Pancreas (tissue), 10 donors: ENCODE results near the gene GRB10. TPM values are rescaled to one million over a fixed set of nuclear protein-coding genes. Genes with fewer than 3 reads are reported as not detected.

ENCODE experiments used
- ATAC-seq, 4 donors: fragments of 200-7000 bp; cut with Tn5 transposase; one replicate each; pipeline versions ENCODE4 v1.8.0 to v1.9.1; 2020; ENCODE audit warnings: mild to moderate bottlenecking in 4 of 4, moderate library complexity in 4 of 4
- DNase-seq, 6 donors: peaks; one replicate each; pipeline ENCODE4 v3.0.0-alpha.2; 2020
- FAIRE-seq: peaks from 2 replicates; lab custom pipeline; 2012; peaks lifted over from hg19 to GRCh38; lab: Jason Lieb, UNC
- H3K27ac ChIP-seq, 4 donors: fragments of 200-600 bp; sonication (generic); 1 replicate in 3 of 4; 2 replicates in 1 of 4; pipeline versions ENCODE4 v1.5.0 to v1.8.0; 2020
- H3K27me3 ChIP-seq, 4 donors: fragments of 200-600 bp; one replicate each; pipeline ENCODE4 v1.8.0; 2021
- H3K36me3 ChIP-seq, 3 donors: fragments of 200-600 bp; sonication (generic) in 1 of 3; one replicate each; pipeline versions ENCODE4 v1.5.0 to v1.8.0; 2020 to 2021
- H3K4me1 ChIP-seq, 3 donors: fragments of 200-600 bp; one replicate each; pipeline ENCODE4 v1.8.0; 2021
- H3K4me3 ChIP-seq, 4 donors: fragments of 200-600 bp; sonication (generic) in 2 of 4; one replicate each; pipeline versions ENCODE4 v1.5.0 to v1.8.0; 2020 to 2021
- H3K9me3 ChIP-seq, 4 donors: fragments of 200-600 bp; one replicate each; pipeline ENCODE4 v1.8.0; 2021
- WGBS, 2 donors: extraction: QIAGEN DNeasy Blood & Tissue Kit; methylation state at CpG; one replicate each; pipeline ENCODE4 v1.1.7; 2013; 5-methylcytosine and 5-hydroxymethylcytosine counted together
- intact Hi-C, 3 donors: fragments of 100-400 bp; cut with DNase I; formaldehyde crosslinking; loops; one replicate each; pipeline versions ENCODE4 v1.11.1 to v1.14.2; 2022
- polyA plus RNA-seq, 2 donors: library from polyadenylated mRNA; stranded (reverse); fragments of 200-250 nt; gene quantifications; one replicate each; pipeline ENCODE4 v1.2.3, GENCODE V29; 2013
- total RNA-seq, 6 donors: library from RNA; stranded (reverse); fragmentation: NEBNext Ultra II Directional in 4 of 6; extraction: Animal tissue kit (Norgen Biotek cat#: 25700) in 4 of 6; gene quantifications; one replicate each; pipeline versions ENCODE4 v1.2.1 to v1.2.4, GENCODE V29; 2021 to 2023
- TF ChIP-seq, protein P1 (sequence below), 4 donors: fragments of 200-600 bp; sonication (generic) in 3 of 4; IDR thresholded peaks; one replicate each; pipeline versions ENCODE4 v1.5.0 to v1.8.0; 2021; ENCODE audit warnings: antibody characterized with exemption in 4 of 4
- donor health status: healthy with polysubstance abuse.
- donor health status: DM: no; HTN: no; CAD: no; lungs with moderate emphysema.
- donor health status: DM: no; HTN: no; CAD: no.
- donor health status: control.
- donor health status: control.
- donor health status: Bipolar disorder and iron deficiency.
- donor health status: DM: yes; HTN: yes; CAD: no.
- donor health status: DM: no; HTN: no; CAD: no.
- donor health status: DM: no; HTN: no; CAD: no.
- donor health status: DM: yes; HTN: yes; CAD: no.

Gene GRB10
- total and polyA plus RNA-seq, 8 donors, result 69.9 to 199 (median 133) TPM

DNA sequence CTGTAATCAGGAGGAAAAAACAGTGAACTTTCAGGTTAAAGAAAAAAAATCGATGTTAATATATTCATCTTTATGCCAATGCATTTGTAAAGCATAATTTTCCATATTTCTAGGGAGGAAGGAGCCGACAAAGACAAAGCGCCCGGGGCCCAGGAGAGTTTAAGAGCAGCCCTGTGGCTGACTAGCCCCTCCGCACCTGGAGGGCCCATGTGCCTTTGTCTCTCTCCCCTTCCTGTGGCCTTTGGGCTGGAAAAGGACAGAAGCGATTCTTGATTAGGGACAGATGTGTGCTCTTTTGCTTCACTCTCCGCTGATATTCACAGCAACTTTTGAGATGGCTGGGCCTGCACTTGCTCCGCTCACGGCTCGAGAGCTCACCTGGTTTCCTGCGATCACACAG lies 240.6 kb downstream of the GRB10 start:
- intact Hi-C loops, result no loop called here
- ATAC-seq, result no peak
- TF ChIP-seq, protein P1, sequence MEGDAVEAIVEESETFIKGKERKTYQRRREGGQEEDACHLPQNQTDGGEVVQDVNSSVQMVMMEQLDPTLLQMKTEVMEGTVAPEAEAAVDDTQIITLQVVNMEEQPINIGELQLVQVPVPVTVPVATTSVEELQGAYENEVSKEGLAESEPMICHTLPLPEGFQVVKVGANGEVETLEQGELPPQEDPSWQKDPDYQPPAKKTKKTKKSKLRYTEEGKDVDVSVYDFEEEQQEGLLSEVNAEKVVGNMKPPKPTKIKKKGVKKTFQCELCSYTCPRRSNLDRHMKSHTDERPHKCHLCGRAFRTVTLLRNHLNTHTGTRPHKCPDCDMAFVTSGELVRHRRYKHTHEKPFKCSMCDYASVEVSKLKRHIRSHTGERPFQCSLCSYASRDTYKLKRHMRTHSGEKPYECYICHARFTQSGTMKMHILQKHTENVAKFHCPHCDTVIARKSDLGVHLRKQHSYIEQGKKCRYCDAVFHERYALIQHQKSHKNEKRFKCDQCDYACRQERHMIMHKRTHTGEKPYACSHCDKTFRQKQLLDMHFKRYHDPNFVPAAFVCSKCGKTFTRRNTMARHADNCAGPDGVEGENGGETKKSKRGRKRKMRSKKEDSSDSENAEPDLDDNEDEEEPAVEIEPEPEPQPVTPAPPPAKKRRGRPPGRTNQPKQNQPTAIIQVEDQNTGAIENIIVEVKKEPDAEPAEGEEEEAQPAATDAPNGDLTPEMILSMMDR (IDR thresholded peaks at IDR 0.05), result no peak

DNA sequence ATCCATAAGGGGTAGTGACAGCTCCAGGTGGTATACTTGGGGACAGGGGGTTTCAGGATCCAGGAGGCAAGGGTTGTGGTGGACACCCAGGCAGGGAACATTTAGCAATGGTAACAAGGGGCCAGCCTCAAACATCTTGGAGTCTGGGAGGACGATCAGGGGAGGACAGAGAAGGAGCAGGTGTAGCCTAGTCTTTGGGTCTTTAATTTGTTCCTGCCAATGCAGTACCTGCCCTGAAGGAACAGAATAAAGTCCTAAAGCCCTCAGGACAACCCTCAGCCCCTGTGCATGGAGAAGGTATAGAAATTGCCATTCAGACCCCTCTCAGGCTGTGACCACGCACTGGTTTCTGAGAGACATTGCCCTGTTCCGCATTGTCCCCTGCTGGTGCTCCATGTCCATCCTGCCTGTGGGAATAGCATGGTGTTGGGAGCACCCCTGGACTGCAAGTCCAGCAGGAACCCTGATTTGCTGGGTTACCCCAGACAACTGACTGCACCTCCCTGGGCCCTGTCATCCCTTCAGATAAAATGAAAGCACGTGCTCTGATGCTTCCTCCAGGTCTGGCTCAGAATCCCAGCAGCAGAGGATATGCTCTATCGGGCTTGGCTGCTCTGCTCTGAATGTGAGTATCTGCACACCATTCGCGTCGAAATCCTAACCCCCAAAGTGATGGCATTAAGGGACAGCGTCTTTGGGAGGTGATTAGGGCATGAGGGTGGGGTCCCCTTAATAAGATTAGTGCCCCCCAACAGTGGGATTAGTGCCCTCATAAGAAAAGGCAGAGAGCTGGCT lies 241.7 kb downstream of the GRB10 start:
- intact Hi-C loops, result no loop called here
- DNase-seq (no peak), FAIRE-seq (no peak), ATAC-seq (no peak)
- TF ChIP-seq, protein P1 (IDR thresholded peaks at IDR 0.05), result no peak
- no peaks in the 10 kb centered on the region for H3K9me3 ChIP-seq
- no peaks in the 10 kb centered on the region for H3K27me3 ChIP-seq
- no peaks in the 10 kb centered on the region for H3K4me1 ChIP-seq
- H3K36me3 ChIP-seq, result no peaks in the 10 kb centered on the region
- 94 to 97% methylated on average over 9 of the region's 9 CpGs for WGBS, 2 donors
- no peak overlapping the region for H3K27ac ChIP-seq
- H3K4me3 ChIP-seq, result no peak overlapping the region

More for the DNA sequence above, 240.6 kb downstream of the GRB10 start:
- no peaks in the 10 kb centered on the region for H3K9me3 ChIP-seq
- no peak overlapping the region for H3K4me3 ChIP-seq
- no peak for FAIRE-seq
- no peak for DNase-seq
- H3K27ac ChIP-seq, result no peak overlapping the region
- H3K27me3 ChIP-seq, result no peaks in the 10 kb centered on the region
- H3K4me1 ChIP-seq, result no peaks in the 10 kb centered on the region
- H3K36me3 ChIP-seq, result no peaks in the 10 kb centered on the region
- WGBS, 2 donors, result 95% methylated on average over 11 of the region's 11 CpGs

Other genes starting within 250 kb of the GRB10 start
- gene DDC, start 217.5 kb downstream of the GRB10 start, total RNA-seq, result 10 to 100 TPM in 3 of 6 donors, 1 to 10 TPM in 3; 2.7 to 18.1 (median 12.0) TPM
- gene DDC, start 217.5 kb downstream of the GRB10 start, polyA plus RNA-seq, result 10 to 100 TPM in 1 of 2 donors, 1 to 10 TPM in 1; 6.2 to 25.2 TPM